H9 (cell line): Measurements from ENCODE around the gene KAT6B. TPM values are rescaled to one million over a fixed set of nuclear protein-coding genes. Genes with fewer than 3 reads are reported as not detected.

Experiments used
- DNase-seq: peaks from one replicate; pipeline ENCODE4 v3.0.0-alpha.2; 2017
- H2AFZ ChIP-seq: one replicate; pipeline ENCODE4 v1.6.1; 2013; ENCODE audit warnings: mild to moderate bottlenecking, low read length, control low read depth, moderate library complexity
- H2AK5ac ChIP-seq: 2 replicates; pipeline ENCODE4 v1.6.1; 2013; ENCODE audit warnings: low read length, control low read depth, mixed read lengths; ENCODE audit not compliant: insufficient read length
- H2BK120ac ChIP-seq: one replicate; pipeline ENCODE4 v1.6.1; 2013; ENCODE audit warnings: low read depth, mild to moderate bottlenecking, low read length, control low read depth, inconsistent platforms; ENCODE audit not compliant: poor library complexity, severe bottlenecking
- H2BK12ac ChIP-seq: 2 replicates; pipeline ENCODE4 v1.6.1; 2013; ENCODE audit warnings: low read length, control low read depth, mixed read lengths, low read depth; ENCODE audit not compliant: insufficient read length
- H2BK15ac ChIP-seq: 2 replicates; pipeline ENCODE4 v1.6.1; 2013; ENCODE audit warnings: low read depth, low read length, control low read depth
- H2BK20ac ChIP-seq: one replicate; pipeline ENCODE4 v1.6.1; 2013; ENCODE audit warnings: low read depth, mild to moderate bottlenecking, low read length, control low read depth, inconsistent platforms; ENCODE audit not compliant: poor library complexity, severe bottlenecking
- H2BK5ac ChIP-seq: 2 replicates; pipeline ENCODE4 v1.6.1; 2013; ENCODE audit warnings: low read length, control low read depth, mixed read lengths; ENCODE audit not compliant: insufficient read length
- H3K14ac ChIP-seq: 2 replicates; pipeline ENCODE4 v1.6.1; 2013; ENCODE audit warnings: low read length, control low read depth; ENCODE audit not compliant: insufficient read depth
- H3K18ac ChIP-seq: 2 replicates; pipeline ENCODE4 v1.6.1; 2013; ENCODE audit warnings: low read depth, mild to moderate bottlenecking, mixed read lengths, low read length, control low read depth; ENCODE audit not compliant: insufficient read length
- H3K23ac ChIP-seq: 2 replicates; pipeline ENCODE4 v1.6.1; 2013; ENCODE audit warnings: low read length, control low read depth, mixed read lengths, low read depth; ENCODE audit not compliant: insufficient read length
- H3K23me2 ChIP-seq: 2 replicates; pipeline ENCODE4 v1.6.1; 2013; ENCODE audit warnings: low read depth, mild to moderate bottlenecking, mixed read lengths, low read length, control low read depth; ENCODE audit not compliant: insufficient read length, poor library complexity, severe bottlenecking
- H3K27ac ChIP-seq: 2 replicates; pipeline ENCODE4 v1.5.1; 2013; ENCODE audit warnings: low read length, control low read depth, mixed read lengths, low read depth; ENCODE audit not compliant: insufficient read length
- H3K27me3 ChIP-seq: 2 replicates; pipeline ENCODE4 v1.6.1; 2013; ENCODE audit warnings: low read length, control low read depth, inconsistent platforms; ENCODE audit not compliant: insufficient read depth
- H3K4ac ChIP-seq: 2 replicates; pipeline ENCODE4 v1.6.1; 2013; ENCODE audit warnings: low read depth, mild to moderate bottlenecking, control low read depth, inconsistent platforms, low read length, moderate library complexity
- H3K4me1 ChIP-seq: 2 replicates; pipeline ENCODE4 v1.6.1; 2013; ENCODE audit warnings: low read length, control low read depth, inconsistent platforms; ENCODE audit not compliant: insufficient read depth
- H3K4me2 ChIP-seq: 2 replicates; pipeline ENCODE4 v1.6.1; 2013; ENCODE audit warnings: low read length, control low read depth, mixed read lengths; ENCODE audit not compliant: insufficient read length, insufficient read depth
- H3K56ac ChIP-seq: 2 replicates; pipeline ENCODE4 v1.6.1; 2013; ENCODE audit warnings: low read depth, mild to moderate bottlenecking, mixed read lengths, low read length, control low read depth; ENCODE audit not compliant: insufficient read length
- H3K79me1 ChIP-seq: 2 replicates; pipeline ENCODE4 v1.6.1; 2013; ENCODE audit warnings: low read depth, mild to moderate bottlenecking, moderate library complexity, low read length, control low read depth, inconsistent platforms; ENCODE audit not compliant: insufficient read depth, poor library complexity, severe bottlenecking
- H3K79me2 ChIP-seq: 2 replicates; pipeline ENCODE4 v1.6.1; 2013; ENCODE audit warnings: low read length, control low read depth, inconsistent platforms; ENCODE audit not compliant: insufficient read depth
- H3K9ac ChIP-seq: 2 replicates; pipeline ENCODE4 v1.6.1; 2013; ENCODE audit warnings: low read length, control low read depth, mixed read lengths; ENCODE audit not compliant: insufficient read length; ENCODE audit errors: extremely low read depth
- H3K9me3 ChIP-seq: one replicate; pipeline ENCODE4 v1.6.1; 2013; ENCODE audit warnings: low read depth, low read length, inconsistent platforms; ENCODE audit not compliant: control insufficient read depth
- H3T11ph ChIP-seq: one replicate; pipeline ENCODE4 v1.6.1; 2013; ENCODE audit warnings: mild to moderate bottlenecking, low read length, control low read depth, inconsistent platforms
- H4K20me1 ChIP-seq: one replicate; pipeline ENCODE4 v1.6.1; 2013; ENCODE audit not compliant: control insufficient read depth, insufficient read length, insufficient read depth
- H4K5ac ChIP-seq: 2 replicates; pipeline ENCODE4 v1.6.1; 2013; ENCODE audit warnings: low read depth, mild to moderate bottlenecking, mixed read lengths, low read length, control low read depth; ENCODE audit not compliant: insufficient read length
- H4K8ac ChIP-seq: replicated peaks from 2 replicates; pipeline ENCODE4 v1.6.1; 2013; ENCODE audit warnings: low read length, control low read depth, mixed read lengths, low read depth; ENCODE audit not compliant: insufficient read length
- H4K91ac ChIP-seq: 2 replicates; pipeline ENCODE4 v1.6.1; 2013; ENCODE audit warnings: low read depth, mild to moderate bottlenecking, moderate library complexity, mixed read lengths, low read length, control low read depth; ENCODE audit not compliant: insufficient read length
- H3K27ac Mint-ChIP-seq, 3 experiments: 2 replicates in 2 of 3; 3 replicates in 1 of 3; pipeline ENCODE4 v1.8.0; 2020 to 2021; ENCODE audit warnings: mixed read lengths in 3 of 3, mild to moderate bottlenecking in 1 of 3, moderate library complexity in 1 of 3
- H3K27me3 Mint-ChIP-seq: 2 replicates; pipeline ENCODE4 v1.8.0; 2021; ENCODE audit warnings: low read depth, mild to moderate bottlenecking, moderate library complexity, mixed read lengths
- H3K36me3 Mint-ChIP-seq, 3 experiments: 2 replicates in 2 of 3; 3 replicates in 1 of 3; pipeline ENCODE4 v1.8.0; 2020 to 2021; ENCODE audit warnings: low read depth in 3 of 3, mixed read lengths in 3 of 3; ENCODE audit not compliant: insufficient read depth in 1 of 3
- H3K4me1 Mint-ChIP-seq, 2 experiments: 2 replicates each; pipeline ENCODE4 v1.8.0; 2020; ENCODE audit warnings: mixed read lengths in 2 of 2
- H3K4me3 Mint-ChIP-seq, 2 experiments: 2 replicates in 1 of 2; 3 replicates in 1 of 2; pipeline ENCODE4 v1.8.0; 2020 to 2021; ENCODE audit warnings: mild to moderate bottlenecking in 2 of 2, mixed read lengths in 2 of 2, moderate library complexity in 1 of 2
- H3K9me3 Mint-ChIP-seq, 2 experiments: 2 replicates in 1 of 2; 3 replicates in 1 of 2; pipeline ENCODE4 v1.8.0; 2020; ENCODE audit warnings: mild to moderate bottlenecking in 2 of 2, mixed read lengths in 2 of 2, moderate library complexity in 1 of 2
- WGBS: extraction: QIAGEN DNeasy Blood & Tissue Kit; methylation state at CpG from one replicate; pipeline ENCODE4 v1.1.7; 2013; ENCODE audit warnings: missing lambda C conversion rate, low lambda C conversion rate, mixed read lengths; ENCODE audit not compliant: insufficient read length; ENCODE audit errors: extremely low coverage; 5-methylcytosine and 5-hydroxymethylcytosine counted together
- total RNA-seq: library from RNA; stranded (reverse); gene quantifications from 2 replicates; pipeline ENCODE4 v1.2.1, GENCODE V29; 2021
- TF ChIP-seq, protein P1 (sequence below): fragments of 200-600 bp; sonication (generic); conservative IDR thresholded peaks from 3 replicates; pipeline ENCODE4 v1.8.0; 2021; ENCODE audit warnings: antibody characterized with exemption, mild to moderate bottlenecking

Gene KAT6B
- total RNA-seq, 1 experiment from 2014 or later = 34.2 TPM

- peaks cover 4% of the 10 kb centered on the region in 2 experiments; a peak in 3 of 4 replicates for H3K4me1 Mint-ChIP-seq
- H3K4me3 Mint-ChIP-seq = no peak overlapping the region
- Histone ChIP-seq H3K27me3 (no peaks in the 10 kb centered on the region), H3K4me2 (no peak overlapping the region), H3K4ac (no peak overlapping the region), H3K9me3 (no peaks in the 10 kb centered on the region), H2BK15ac (no peak overlapping the region), H2AFZ (no peak overlapping the region), H3K4me1 (no peaks in the 10 kb centered on the region), H3K79me2 (no peaks in the 10 kb centered on the region), H3K14ac (no peak overlapping the region), H3K56ac (no peak overlapping the region), H2AK5ac (no peak overlapping the region), H3K23me2 (no peaks in the 10 kb centered on the region), H3K18ac (no peak overlapping the region), H4K91ac (no peak overlapping the region), H4K20me1 (no peaks in the 10 kb centered on the region), H3K79me1 (no peaks in the 10 kb centered on the region), H3K9ac (no peak overlapping the region), H3K27ac (no peak overlapping the region), H2BK20ac (no peak overlapping the region), H4K8ac (no peak overlapping the region), H4K5ac (no peak overlapping the region), H2BK12ac (no peak overlapping the region), H2BK5ac (no peak overlapping the region), H2BK120ac (no peak overlapping the region), H3T11ph (no peak overlapping the region), H3K23ac (no peak overlapping the region)
- TF ChIP-seq, protein P1, sequence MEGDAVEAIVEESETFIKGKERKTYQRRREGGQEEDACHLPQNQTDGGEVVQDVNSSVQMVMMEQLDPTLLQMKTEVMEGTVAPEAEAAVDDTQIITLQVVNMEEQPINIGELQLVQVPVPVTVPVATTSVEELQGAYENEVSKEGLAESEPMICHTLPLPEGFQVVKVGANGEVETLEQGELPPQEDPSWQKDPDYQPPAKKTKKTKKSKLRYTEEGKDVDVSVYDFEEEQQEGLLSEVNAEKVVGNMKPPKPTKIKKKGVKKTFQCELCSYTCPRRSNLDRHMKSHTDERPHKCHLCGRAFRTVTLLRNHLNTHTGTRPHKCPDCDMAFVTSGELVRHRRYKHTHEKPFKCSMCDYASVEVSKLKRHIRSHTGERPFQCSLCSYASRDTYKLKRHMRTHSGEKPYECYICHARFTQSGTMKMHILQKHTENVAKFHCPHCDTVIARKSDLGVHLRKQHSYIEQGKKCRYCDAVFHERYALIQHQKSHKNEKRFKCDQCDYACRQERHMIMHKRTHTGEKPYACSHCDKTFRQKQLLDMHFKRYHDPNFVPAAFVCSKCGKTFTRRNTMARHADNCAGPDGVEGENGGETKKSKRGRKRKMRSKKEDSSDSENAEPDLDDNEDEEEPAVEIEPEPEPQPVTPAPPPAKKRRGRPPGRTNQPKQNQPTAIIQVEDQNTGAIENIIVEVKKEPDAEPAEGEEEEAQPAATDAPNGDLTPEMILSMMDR = no peak
- no CpG with 5 or more reads among the region's 4 CpGs for WGBS
- H3K27ac Mint-ChIP-seq = no peak overlapping the region
- no peak for DNase-seq
- no peaks in the 10 kb centered on the region for H3K27me3 Mint-ChIP-seq
- H3K9me3 Mint-ChIP-seq = no peaks in the 10 kb centered on the region
- no peaks in the 10 kb centered on the region for H3K36me3 Mint-ChIP-seq
Observed at GRCh38 chr10:75057680-75058079, 231.3 kb downstream of the KAT6B start.
